Medulla oblongata (tissue), 1 donor: ENCODE measurements around the gene PDE8B.

Experiments used
- DNase-seq: peaks from one replicate; pipeline ENCODE4 v3.0.0-alpha.2; 2015; ENCODE audit errors: extremely low spot score

Gene PDE8B

GRCh38 chr5:77210091-77210963 lies at the start of gene PDE8B:
TSS of gene PDE8B (plus strand) at chr5:77210680. CDS start at chr5:77210926, 246 bp downstream.
- DNase-seq: no peak

GRCh38 chr5:77163453-77163852 lies 47.0 kb upstream of the PDE8B start:
- DNase-seq: peak; percentile 50

- no peak for DNase-seq
These were observed 43.4 kb upstream of the PDE8B start for GRCh38 chr5:77167063-77167462.

GRCh38 chr5:77167695-77168121 lies 42.8 kb upstream of the PDE8B start:
- no peak for DNase-seq

- DNase-seq: peak; percentile 84
These were observed 42.2 kb upstream of the PDE8B start for GRCh38 chr5:77168161-77168878.

GRCh38 chr5:77168879-77169244 lies 41.6 kb upstream of the PDE8B start:
- no peak for DNase-seq

GRCh38 chr5:77170196-77170890 lies 40.1 kb upstream of the PDE8B start:
- DNase-seq: no peak

GRCh38 chr5:77171141-77171910 lies 39.2 kb upstream of the PDE8B start:
- no peak for DNase-seq

GRCh38 chr5:77172713-77173328 lies 37.7 kb upstream of the PDE8B start:
- DNase-seq: no peak

- no peak for DNase-seq
These were observed 36.0 kb upstream of the PDE8B start for GRCh38 chr5:77174526-77174925.

- DNase-seq: no peak
These were observed 35.2 kb upstream of the PDE8B start for GRCh38 chr5:77175231-77175630.

- DNase-seq: no peak
These were observed 34.1 kb upstream of the PDE8B start for GRCh38 chr5:77176429-77176828.

- DNase-seq: no peak
These were observed 32.9 kb upstream of the PDE8B start for GRCh38 chr5:77177576-77177975.

- DNase-seq: no peak
These were observed 30.1 kb upstream of the PDE8B start for GRCh38 chr5:77180167-77181081.

- DNase-seq: no peak
These were observed 29.3 kb upstream of the PDE8B start for GRCh38 chr5:77181173-77181572.

- DNase-seq: no peak
These were observed 28.7 kb upstream of the PDE8B start for GRCh38 chr5:77181596-77182304.

GRCh38 chr5:77182367-77182766 lies 28.1 kb upstream of the PDE8B start:
- no peak for DNase-seq

- DNase-seq: no peak
These were observed 23.7 kb upstream of the PDE8B start for GRCh38 chr5:77186652-77187370.

- DNase-seq: no peak
These were observed 21.1 kb upstream of the PDE8B start for GRCh38 chr5:77189421-77189820.
